Gastrocnemius medialis (tissue), 4 donors: ENCODE data around the gene THADA.
"Not testable (repeated sequence)": the region's sequence is repeated elsewhere in the genome, so short reads cannot be mapped to it uniquely, and the experiment has no call there.

Source experiments
- CTCF ChIP-seq, 5 experiments: fragments of 450-650 bp in 3 of 5; fragments of 200-600 bp in 2 of 5; sonication (generic) in 2 of 5; IDR thresholded peaks in 4 of 5; conservative IDR thresholded peaks in 1 of 5; 1 replicate in 4 of 5; 2 replicates in 1 of 5; pipeline ENCODE4 v1.5.1; 2016 to 2019; ENCODE audit warnings: antibody characterized with exemption in 5 of 5, mild to moderate bottlenecking in 3 of 5, moderate library complexity in 3 of 5
- POLR2A ChIP-seq, 2 donors: fragments of 450-650 bp; IDR thresholded peaks; one replicate each; pipeline ENCODE4 v1.6.1; 2017; ENCODE audit warnings: antibody characterized with exemption in 2 of 2, mild to moderate bottlenecking in 2 of 2, moderate library complexity in 2 of 2

- TF ChIP-seq CTCF (IDR thresholded peaks at IDR 0.05 in 4 of 5, conservative IDR thresholded peaks at IDR 0.05 in 1 of 5); POLR2A (IDR thresholded peaks at IDR 0.05): not testable (repeated sequence)
These were observed 47.5 kb downstream of the THADA start for GRCh38 chr2:43548381-43548780.
